Measurements from ENCODE around the gene ATP4B.

DNA sequence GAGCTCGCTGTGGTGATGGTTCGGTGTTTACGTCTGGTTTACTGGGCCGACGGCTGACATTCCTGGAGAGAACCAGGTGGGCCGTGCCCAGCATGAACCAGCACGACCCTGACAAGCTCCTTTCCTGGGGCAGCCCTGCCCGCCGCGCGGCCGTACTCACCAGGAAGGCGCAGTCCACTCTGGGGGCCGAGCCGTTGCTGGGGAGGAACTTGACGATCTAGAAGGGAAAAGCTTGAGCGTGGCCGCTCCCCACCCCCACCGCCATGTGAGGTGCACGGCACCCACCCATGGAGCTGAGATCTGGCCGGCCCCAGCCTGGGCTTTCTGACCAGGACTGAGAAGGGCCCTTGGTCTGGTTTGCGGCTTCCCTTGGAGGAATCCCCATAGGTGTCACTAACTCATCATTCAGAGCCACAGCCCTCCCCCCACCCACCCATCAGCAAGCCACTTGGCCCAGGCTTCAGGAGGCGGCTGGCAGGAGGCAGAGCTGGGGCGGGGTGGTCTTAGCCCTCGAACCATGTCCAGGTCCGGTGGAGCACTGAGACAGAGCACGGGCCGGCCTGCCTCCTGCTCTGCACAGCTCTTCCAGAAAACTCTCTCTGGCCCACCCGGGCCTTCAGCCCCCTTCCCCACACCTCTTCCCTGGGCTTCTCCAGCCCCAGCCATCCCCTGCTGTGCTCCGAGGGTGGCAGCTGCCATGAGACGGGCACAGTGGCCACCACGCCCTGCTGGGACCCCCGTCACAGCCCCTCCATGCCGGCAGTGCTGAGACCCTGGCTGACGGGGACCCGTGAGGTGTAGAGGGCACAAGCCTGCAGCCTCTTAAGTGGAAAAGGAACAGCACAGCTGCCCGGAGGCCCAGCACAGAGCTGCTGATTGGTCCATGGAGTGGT, 6.2 kb downstream of the ATP4B start:
- TF ChIP-seq CTCF (IDR thresholded peaks at IDR 0.05) (no peak), POLR2A (IDR thresholded peaks at IDR 0.05) (no peak), EP300 (IDR thresholded peaks at IDR 0.05) (no peak)
